GM18873 (cell line): ENCODE measurements around the gene WDR1.

Experiments
- ATAC-seq: cut with Tn5 transposase; IDR thresholded peaks from one replicate; pipeline ENCODE4 v1.9.1; 2021; ENCODE audit warnings: mild to moderate bottlenecking, moderate library complexity, moderate number of reproducible peaks; ENCODE audit not compliant: unreplicated experiment, low FRiP score

WDR1 gene

GRCh38 chr4:10102474-10103332 lies 13.9 kb downstream of the WDR1 start:
- no peak for ATAC-seq

DNA sequence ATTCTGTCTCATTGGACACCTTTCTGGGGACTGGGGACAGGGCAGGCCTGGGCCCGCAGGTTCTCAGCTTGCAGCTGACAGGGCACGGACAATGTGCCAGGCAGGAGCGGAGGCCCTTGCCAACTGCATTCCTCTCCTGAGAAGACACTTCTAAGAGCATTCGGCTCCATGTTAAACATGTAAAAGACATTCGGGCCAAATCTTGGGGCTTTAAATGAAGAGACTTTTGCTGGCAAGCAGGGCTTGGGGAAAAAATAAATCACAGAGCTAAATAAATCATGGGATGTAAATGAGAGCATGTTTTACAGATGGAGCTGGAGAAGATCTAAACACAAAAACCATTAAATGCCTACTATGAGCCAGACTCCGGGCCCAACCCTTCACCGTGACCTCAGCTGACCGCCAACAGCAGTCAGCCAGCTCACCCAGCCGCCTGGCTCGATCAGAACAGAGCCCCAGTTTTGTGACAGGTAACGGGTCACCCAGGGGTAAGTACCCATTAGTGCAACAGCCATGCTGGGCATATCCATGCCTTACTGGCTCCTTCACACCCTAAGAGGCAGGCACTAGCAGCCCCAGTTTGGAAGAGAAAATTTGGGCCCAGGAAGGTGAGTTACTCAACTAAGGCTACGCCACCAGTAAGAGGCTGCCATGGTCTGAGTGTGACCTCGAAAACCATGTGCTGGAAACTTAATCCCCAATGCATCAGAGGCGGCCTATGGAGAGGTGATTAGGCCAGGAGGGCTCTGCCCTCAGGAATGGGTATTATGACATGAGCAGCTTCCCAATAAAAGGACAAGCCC lies 14.7 kb downstream of the WDR1 start:
- ATAC-seq, result no peak

DNA sequence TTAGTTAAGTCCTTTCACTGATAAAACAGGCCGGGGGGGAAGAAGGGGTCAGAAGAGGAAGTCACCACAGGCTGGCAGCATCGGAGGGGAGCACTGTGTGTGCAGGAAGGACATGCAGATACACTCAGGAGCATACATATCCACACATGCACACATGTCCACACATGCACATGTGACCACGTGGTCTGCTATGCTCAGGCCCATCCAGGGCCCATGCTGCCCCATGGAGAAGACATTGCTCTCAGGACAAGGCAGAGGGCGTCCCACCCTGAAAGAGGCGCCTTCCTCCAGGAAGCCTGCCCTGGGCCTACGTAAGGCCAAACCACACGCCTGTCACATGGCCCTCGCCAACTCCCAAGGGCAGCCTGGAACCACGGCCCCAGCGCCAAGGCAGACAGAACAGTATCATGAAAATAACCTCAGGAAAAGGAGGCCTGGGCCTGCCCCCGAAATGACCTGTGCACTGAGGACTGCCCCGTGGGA lies 15.8 kb downstream of the WDR1 start:
- no peak for ATAC-seq

DNA sequence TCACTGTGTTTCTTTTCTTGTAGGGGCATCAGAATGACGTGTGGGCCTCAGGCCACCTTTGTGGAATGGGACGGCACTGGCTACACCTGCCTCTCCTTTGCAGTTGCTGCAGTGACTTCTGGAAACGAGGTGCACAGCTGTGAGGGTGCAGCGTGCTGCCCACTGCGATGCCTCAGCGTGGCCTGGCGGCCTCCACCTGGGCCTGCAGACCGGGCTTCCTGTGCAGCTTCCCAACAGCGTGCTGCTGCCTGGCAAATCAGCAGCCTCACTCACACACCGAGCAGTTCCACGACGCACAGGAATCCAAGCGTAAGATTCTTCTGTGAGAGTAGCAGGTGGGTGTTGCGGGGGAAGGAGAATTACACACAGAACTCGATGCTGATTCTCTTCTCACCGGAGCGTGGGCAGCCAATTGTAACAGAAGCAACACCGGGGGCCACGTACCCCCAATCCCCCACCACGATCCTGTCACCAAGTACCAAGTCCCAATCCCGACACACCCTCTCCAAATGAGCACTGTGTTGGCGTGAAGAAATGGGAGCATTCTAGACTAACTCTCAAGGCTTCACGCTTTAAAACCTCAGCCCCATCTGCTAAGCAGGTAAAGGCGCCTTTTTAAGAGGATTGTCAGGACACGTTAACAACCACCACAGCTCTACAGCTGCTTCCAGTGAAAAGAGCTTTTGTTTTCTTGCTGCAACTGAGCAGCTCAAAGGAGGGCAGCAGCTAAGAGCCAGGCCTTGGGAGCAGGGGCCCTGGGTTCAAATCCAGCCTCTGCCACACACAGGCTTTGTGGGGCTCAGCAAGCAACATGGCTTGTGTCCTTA lies 16.9 kb downstream of the WDR1 start:
- ATAC-seq, result no peak

- no peak for ATAC-seq
These were observed 17.8 kb downstream of the WDR1 start for GRCh38 chr4:10098780-10099160.

DNA sequence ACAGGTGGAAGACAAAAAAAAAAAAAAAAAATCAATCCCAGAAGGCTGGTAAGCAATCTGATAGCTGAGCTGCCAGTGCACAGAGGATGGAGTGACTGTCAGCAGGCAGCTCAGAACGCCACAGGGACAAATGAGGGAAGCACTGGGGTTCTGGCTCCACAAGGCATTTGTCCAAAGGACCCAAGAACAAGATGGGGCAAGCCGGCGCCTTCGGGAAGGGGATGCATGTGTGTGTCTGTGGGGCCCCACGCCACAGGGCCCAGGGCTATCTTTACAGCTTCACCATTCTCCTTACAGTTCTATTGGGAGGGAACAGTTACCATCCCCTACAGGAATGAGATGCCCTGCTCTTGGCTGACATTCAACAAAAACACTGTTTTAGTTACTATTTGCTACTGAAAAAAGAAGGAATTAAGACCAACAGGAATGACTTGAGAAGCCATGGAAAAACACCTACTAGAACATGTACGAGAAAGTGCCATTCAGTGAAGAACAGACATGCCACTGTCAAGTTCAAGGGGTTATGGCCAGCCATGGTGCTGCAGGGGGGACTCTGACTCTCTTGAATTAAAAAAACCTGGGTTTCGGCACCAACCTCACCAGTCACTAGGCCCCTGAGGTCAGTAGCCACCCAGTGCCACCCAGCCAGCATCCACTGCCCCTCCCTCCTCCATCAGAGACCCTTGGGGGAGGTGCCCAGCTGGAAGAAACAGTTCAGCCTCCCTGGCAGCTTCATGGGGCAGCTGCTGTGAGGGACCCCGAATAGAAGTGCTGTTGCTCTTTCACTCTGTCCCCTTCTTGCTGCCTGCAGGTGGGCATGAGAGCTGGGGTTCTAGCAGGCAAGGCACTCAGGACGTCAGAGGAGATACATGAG lies 18.5 kb downstream of the WDR1 start:
- no peak for ATAC-seq

- no peak for ATAC-seq
These were observed 19.6 kb downstream of the WDR1 start for GRCh38 chr4:10096978-10097335.

- ATAC-seq, result peak; percentile 78
These were observed 20.2 kb downstream of the WDR1 start for GRCh38 chr4:10096201-10096977.

DNA sequence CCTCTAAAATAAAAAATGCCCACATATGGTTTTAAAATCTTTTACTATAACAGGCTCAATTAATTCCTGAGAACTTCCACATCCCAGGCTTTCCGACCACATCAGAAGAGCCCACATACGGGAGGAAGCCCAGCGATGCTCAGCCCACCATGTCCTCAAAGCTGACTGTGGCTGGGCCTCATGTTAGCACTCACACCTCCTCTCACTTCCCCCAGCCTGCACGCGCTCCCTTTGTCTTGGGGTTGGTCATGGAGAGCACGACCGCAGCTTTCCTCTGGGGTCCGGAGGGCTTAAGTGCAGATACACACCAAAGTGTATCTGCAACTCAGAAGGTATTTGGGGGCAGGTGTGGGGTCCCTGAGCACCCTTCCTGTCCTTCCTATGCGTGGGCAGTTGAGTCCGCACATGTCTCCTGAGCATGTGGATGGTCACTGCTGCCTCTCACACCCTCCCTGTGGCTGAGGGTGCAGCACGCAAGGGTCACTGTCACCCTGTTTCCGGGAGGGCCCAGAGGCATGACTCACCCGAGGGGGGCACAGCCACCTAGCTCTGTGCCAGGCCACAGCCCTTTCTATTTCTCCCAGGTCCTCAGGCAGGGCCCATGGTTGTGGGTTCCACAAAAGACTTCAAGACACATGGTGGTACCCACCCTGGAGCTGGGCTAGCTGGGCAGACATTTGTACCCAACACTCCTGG lies 21.2 kb downstream of the WDR1 start:
- ATAC-seq, result no peak

- ATAC-seq, result no peak
These were observed 21.8 kb downstream of the WDR1 start for GRCh38 chr4:10094841-10095240.

DNA sequence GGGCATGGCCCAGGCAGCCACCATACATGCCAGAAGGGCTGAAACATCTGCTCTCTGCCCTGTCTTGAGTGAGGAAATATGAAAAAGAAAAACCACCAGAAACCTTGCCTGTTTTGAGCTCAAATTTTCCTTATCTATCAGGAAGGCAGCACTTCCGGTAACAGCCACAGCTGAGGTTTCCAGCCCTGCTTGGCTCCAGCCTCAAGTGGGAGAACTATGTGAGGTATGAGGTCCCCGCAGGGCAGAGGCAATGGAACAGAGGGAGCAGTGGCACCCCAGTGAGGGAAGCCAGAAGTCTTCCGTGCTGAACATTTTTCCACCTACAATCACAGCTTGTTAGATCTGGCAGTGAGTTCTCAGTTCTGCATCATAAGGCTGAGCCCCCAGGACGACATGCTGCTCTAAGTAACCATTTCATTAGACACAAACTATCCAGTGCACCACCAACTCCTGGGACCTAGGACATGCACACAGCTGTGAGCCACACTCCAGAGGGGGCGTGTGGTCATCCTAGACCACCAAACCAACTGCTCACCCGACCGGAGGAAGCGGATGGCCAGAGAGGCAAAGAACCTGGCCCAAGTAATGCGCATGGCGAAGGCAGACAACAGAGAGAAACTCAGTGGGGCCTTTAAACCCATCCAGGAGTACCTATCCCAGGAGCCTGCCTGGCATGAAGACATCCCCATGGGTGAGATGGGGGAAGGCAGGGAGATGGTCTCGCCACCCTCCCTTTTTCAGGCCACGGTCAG lies 22.6 kb downstream of the WDR1 start:
- ATAC-seq, result no peak

DNA sequence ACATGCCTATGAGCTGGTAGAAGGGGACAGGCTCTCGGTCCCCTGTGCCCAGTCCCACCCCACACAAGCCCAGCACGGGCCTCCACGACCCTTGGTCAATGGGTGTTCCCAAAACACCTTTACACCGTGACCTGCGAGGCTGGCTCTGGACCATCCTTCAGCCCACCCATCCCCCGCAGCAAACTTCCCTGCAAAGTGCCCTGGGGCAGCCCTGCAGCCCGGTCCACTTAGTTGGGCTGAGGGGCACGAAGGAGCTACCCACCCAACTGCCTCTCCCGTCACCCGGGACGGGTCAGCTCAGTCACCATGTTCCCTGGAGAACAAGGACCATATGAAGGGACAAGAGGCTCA lies 23.4 kb downstream of the WDR1 start:
- ATAC-seq, result no peak

DNA sequence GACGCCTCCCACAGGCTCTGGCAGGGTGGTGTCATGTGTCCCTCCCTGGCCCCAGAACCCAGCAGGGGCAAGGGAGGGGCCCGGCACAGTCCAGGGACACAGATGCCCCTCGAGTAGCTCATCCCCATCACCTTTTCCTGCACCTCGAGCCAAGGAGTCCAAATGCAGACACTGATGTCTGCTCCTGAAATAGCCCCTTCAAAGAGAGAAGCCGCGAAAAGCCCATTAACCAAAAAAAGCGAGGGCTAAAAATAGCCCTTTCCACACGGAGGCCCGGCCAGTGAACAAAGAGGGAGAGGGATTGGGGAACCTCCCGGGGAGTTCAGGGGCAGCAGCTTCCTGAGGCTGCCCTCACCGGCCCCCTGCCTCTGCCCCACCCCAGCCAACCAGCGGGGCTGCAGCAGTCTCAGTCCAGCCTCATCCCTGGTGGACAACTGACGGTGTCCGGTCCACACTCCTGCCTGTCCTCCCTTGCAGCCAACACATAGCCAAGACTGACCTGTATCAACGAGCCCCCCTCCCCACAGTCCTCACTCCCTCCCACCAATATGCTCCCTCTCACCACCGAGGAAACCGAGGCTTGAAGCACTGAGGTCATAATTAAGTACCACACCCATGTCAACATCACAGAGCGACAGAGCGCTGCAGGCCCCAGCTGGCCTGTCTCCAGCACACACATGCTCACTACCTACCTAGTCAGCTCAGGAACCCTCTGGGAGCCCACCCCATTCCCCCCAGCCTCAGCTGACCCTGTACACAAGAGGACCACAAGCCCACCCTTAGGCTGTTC lies 23.9 kb downstream of the WDR1 start:
- no peak for ATAC-seq

GRCh38 chr4:10091531-10092181 lies 24.9 kb downstream of the WDR1 start:
- ATAC-seq, result no peak

- no peak for ATAC-seq
These were observed 25.9 kb downstream of the WDR1 start for GRCh38 chr4:10090467-10091250.

DNA sequence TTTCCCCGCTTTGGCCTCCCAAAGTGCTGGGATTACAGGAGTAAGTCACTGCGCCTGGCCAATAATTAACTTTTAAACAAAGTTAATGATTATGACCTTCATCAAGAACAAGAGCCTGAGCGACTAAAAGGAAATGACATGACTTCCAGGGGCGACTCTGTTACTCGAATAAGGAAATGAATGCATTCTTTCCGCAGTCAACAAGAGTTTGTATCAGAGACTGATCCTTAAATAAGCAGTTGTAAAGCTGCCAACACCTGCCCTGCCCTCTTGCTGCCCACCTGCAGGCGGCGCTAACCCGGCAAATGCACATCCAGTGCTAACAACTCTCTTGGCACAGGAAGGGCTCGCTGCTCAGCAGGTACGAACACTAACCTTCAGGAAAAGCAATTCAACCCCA lies 27.3 kb downstream of the WDR1 start:
- ATAC-seq, result no peak
